Measurements from ENCODE around the gene NUP85.
A peak's percentile ranks its signal among the peaks of the same experiment; 100 is the strongest.
"Not testable (repeated sequence)": the region's sequence is repeated elsewhere in the genome, so short reads cannot be mapped to it uniquely, and the experiment has no call there.

Gene NUP85

GRCh38 chr17:75205037-75205792, at the start of gene NUP85:
Gene NUP85, plus strand, starts transcription at chr17:75205679. Its CDS starts 83 bp downstream, at chr17:75205762.
- DNase-seq = peak; percentile 95 to 97
- TF ChIP-seq POLR2A (IDR thresholded peaks at IDR 0.05; ENCODE audit: low read length) (peak; percentile 92), GATA1 (IDR thresholded peaks at IDR 0.05; ENCODE audit: low read depth, low read length) (no peak)

GRCh38 chr17:75158480-75158879, 47.0 kb upstream of the NUP85 start:
- DNase-seq = not testable (repeated sequence)

GRCh38 chr17:75159196-75160031, 46.1 kb upstream of the NUP85 start:
- TF ChIP-seq POLR2A (IDR thresholded peaks at IDR 0.05; ENCODE audit: low read length) (no peak), GATA1 (IDR thresholded peaks at IDR 0.05; ENCODE audit: low read depth, low read length) (no peak)
- DNase-seq = no peak

GRCh38 chr17:75160211-75160610, 45.3 kb upstream of the NUP85 start:
- DNase-seq = no peak
- TF ChIP-seq POLR2A (IDR thresholded peaks at IDR 0.05; ENCODE audit: low read length) (no peak), GATA1 (IDR thresholded peaks at IDR 0.05; ENCODE audit: low read depth, low read length) (no peak)

- no peak for TF ChIP-seq POLR2A (IDR thresholded peaks at IDR 0.05; ENCODE audit: low read length)
- no peak for TF ChIP-seq GATA1 (IDR thresholded peaks at IDR 0.05; ENCODE audit: low read depth, low read length)
- DNase-seq = no peak
These were observed 42.4 kb upstream of the NUP85 start for GRCh38 chr17:75163074-75163473.

GRCh38 chr17:75164606-75165005, 40.9 kb upstream of the NUP85 start:
- DNase-seq = not testable (repeated sequence)

- TF ChIP-seq GATA1 (IDR thresholded peaks at IDR 0.05; ENCODE audit: low read depth, low read length) (no peak), POLR2A (IDR thresholded peaks at IDR 0.05; ENCODE audit: low read length) (no peak)
- no peak for DNase-seq
These were observed 36.5 kb upstream of the NUP85 start for GRCh38 chr17:75168998-75169397.

GRCh38 chr17:75173526-75173925, 32.0 kb upstream of the NUP85 start:
- DNase-seq = no peak
- TF ChIP-seq POLR2A (IDR thresholded peaks at IDR 0.05; ENCODE audit: low read length) (no peak), GATA1 (IDR thresholded peaks at IDR 0.05; ENCODE audit: low read depth, low read length) (no peak)

- TF ChIP-seq POLR2A (IDR thresholded peaks at IDR 0.05; ENCODE audit: low read length) = no peak
- DNase-seq = no peak
These were observed 30.5 kb upstream of the NUP85 start for GRCh38 chr17:75174996-75175395.

GRCh38 chr17:75176625-75177024, 28.9 kb upstream of the NUP85 start:
- TF ChIP-seq GATA1 (IDR thresholded peaks at IDR 0.05; ENCODE audit: low read depth, low read length) (no peak), POLR2A (IDR thresholded peaks at IDR 0.05; ENCODE audit: low read length) (no peak)
- DNase-seq = no peak

GRCh38 chr17:75178453-75178852, 27.0 kb upstream of the NUP85 start:
- no peak for DNase-seq
- TF ChIP-seq POLR2A (IDR thresholded peaks at IDR 0.05; ENCODE audit: low read length) = no peak
- TF ChIP-seq GATA1 (IDR thresholded peaks at IDR 0.05; ENCODE audit: low read depth, low read length) = no peak

GRCh38 chr17:75181110-75181509, 24.4 kb upstream of the NUP85 start:
- peak; percentile 43 to 54 for DNase-seq
- TF ChIP-seq POLR2A (IDR thresholded peaks at IDR 0.05; ENCODE audit: low read length) (no peak), GATA1 (IDR thresholded peaks at IDR 0.05; ENCODE audit: low read depth, low read length) (no peak)

- TF ChIP-seq GATA1 (IDR thresholded peaks at IDR 0.05; ENCODE audit: low read depth, low read length) = no peak
- TF ChIP-seq POLR2A (IDR thresholded peaks at IDR 0.05; ENCODE audit: low read length) = no peak
- DNase-seq = peak; percentile 61 to 68
These were observed 23.7 kb upstream of the NUP85 start for GRCh38 chr17:75181608-75182318.

- TF ChIP-seq GATA1 (IDR thresholded peaks at IDR 0.05; ENCODE audit: low read depth, low read length) (no peak), POLR2A (IDR thresholded peaks at IDR 0.05; ENCODE audit: low read length) (no peak)
- no peak for DNase-seq
These were observed 23.2 kb upstream of the NUP85 start for GRCh38 chr17:75182319-75182568.
